HG03139 (cell line): ENCODE data around the gene PPT2.

Experiments
- ATAC-seq: cut with Tn5 transposase; IDR thresholded peaks from one replicate; pipeline ENCODE4 v1.9.1; 2021; ENCODE audit not compliant: unreplicated experiment

PPT2 gene

GRCh38 chr6:32151181-32151862, 2.6 kb upstream of the PPT2 start:
- ATAC-seq, result no peak

- ATAC-seq, result no peak
Measured at GRCh38 chr6:32151863-32152768, 1.8 kb upstream of the PPT2 start, which contains the start of gene PRRT1. Gene PRRT1, minus strand, starts transcription at chr6:32151939. Its CDS starts 112 bp downstream, at chr6:32151827.

- ATAC-seq, result no peak
Measured at GRCh38 chr6:32152769-32153563, 975 bp upstream of the PPT2 start.

GRCh38 chr6:32154514-32155161, 697 bp downstream of the PPT2 start:
- peak; percentile 74 for ATAC-seq

GRCh38 chr6:32156891-32157290, 3.0 kb downstream of the PPT2 start:
- no peak for ATAC-seq

- ATAC-seq, result no peak
Measured at GRCh38 chr6:32158052-32158451, 4.1 kb downstream of the PPT2 start.

- no peak for ATAC-seq
Measured at GRCh38 chr6:32163559-32164258, 9.8 kb downstream of the PPT2 start.

GRCh38 chr6:32164295-32164694, 10.4 kb downstream of the PPT2 start, which contains the start of gene EGFL8:
Gene EGFL8, plus strand, starts transcription at chr6:32164595. Its CDS starts 1,571 bp downstream, at chr6:32166166.
- ATAC-seq, result no peak

GRCh38 chr6:32166411-32167061, 12.6 kb downstream of the PPT2 start:
- ATAC-seq, result no peak

- ATAC-seq, result no peak
Measured at GRCh38 chr6:32167154-32167760, 13.3 kb downstream of the PPT2 start.

GRCh38 chr6:32167761-32168262, 13.9 kb downstream of the PPT2 start:
- no peak for ATAC-seq

- no peak for ATAC-seq
Measured at GRCh38 chr6:32168350-32168749, 14.4 kb downstream of the PPT2 start.

GRCh38 chr6:32168807-32169591, 15.1 kb downstream of the PPT2 start:
- no peak for ATAC-seq

GRCh38 chr6:32170294-32170693, 16.4 kb downstream of the PPT2 start:
- ATAC-seq, result no peak

- no peak for ATAC-seq
Measured at GRCh38 chr6:32171234-32171633, 17.3 kb downstream of the PPT2 start.

GRCh38 chr6:32173051-32173727, 19.2 kb downstream of the PPT2 start:
- ATAC-seq, result no peak

- no peak for ATAC-seq
Measured at GRCh38 chr6:32174416-32174815, 20.5 kb downstream of the PPT2 start.

GRCh38 chr6:32175322-32175710, 21.4 kb downstream of the PPT2 start:
- no peak for ATAC-seq
